Activated CD4-positive, CD25-positive, alpha-beta regulatory T cell (primary cell): ENCODE data around the gene MCF2L2.
"Not testable (repeated sequence)": the region's sequence is repeated elsewhere in the genome, so short reads cannot be mapped to it uniquely, and the experiment has no call there.

Experiments
- DNase-seq, 4 experiments: peaks; one replicate each; lab custom pipeline; 2025; lab: John Stamatoyannopoulos, UW

The MCF2L2 gene

GRCh38 chr3:183233966-183234365 is 194.5 kb downstream of the MCF2L2 start:
- DNase-seq: no peak

GRCh38 chr3:183230826-183231225 is 197.6 kb downstream of the MCF2L2 start:
- no peak for DNase-seq

GRCh38 chr3:183230251-183230650 is 198.2 kb downstream of the MCF2L2 start:
- DNase-seq: not testable (repeated sequence)

GRCh38 chr3:183229178-183229577 is 199.2 kb downstream of the MCF2L2 start:
- DNase-seq: no peak

GRCh38 chr3:183227586-183227985 is 200.8 kb downstream of the MCF2L2 start:
- no peak for DNase-seq

- no peak for DNase-seq
Measured at GRCh38 chr3:183226333-183226890, 202.0 kb downstream of the MCF2L2 start.

GRCh38 chr3:183224180-183224970 is 204.0 kb downstream of the MCF2L2 start:
- DNase-seq: no peak

- DNase-seq: no peak
Measured at GRCh38 chr3:183222631-183223235, 205.7 kb downstream of the MCF2L2 start.

- no peak for DNase-seq
Measured at GRCh38 chr3:183220828-183221227, 207.6 kb downstream of the MCF2L2 start.

GRCh38 chr3:183218826-183219225 is 209.6 kb downstream of the MCF2L2 start:
- DNase-seq: no peak

- no peak for DNase-seq
Measured at GRCh38 chr3:183217548-183218332, 210.7 kb downstream of the MCF2L2 start.

GRCh38 chr3:183215591-183216202 is 212.7 kb downstream of the MCF2L2 start:
- no peak for DNase-seq

GRCh38 chr3:183214277-183214612 is 214.2 kb downstream of the MCF2L2 start:
- no peak for DNase-seq

- no peak for DNase-seq
Measured at GRCh38 chr3:183213415-183214276, 214.8 kb downstream of the MCF2L2 start.

- DNase-seq: no peak
Measured at GRCh38 chr3:183212565-183212964, 215.9 kb downstream of the MCF2L2 start.

GRCh38 chr3:183212096-183212495 is 216.3 kb downstream of the MCF2L2 start:
- no peak for DNase-seq

GRCh38 chr3:183211352-183211751 is 217.1 kb downstream of the MCF2L2 start:
- DNase-seq: no peak

GRCh38 chr3:183210862-183211341 is 217.5 kb downstream of the MCF2L2 start:
- DNase-seq: peak in 1 of 4 experiments; percentile 2

- DNase-seq: no peak
Measured at GRCh38 chr3:183210341-183210740, 218.1 kb downstream of the MCF2L2 start.

GRCh38 chr3:183208800-183209199 is 219.6 kb downstream of the MCF2L2 start:
- no peak for DNase-seq

GRCh38 chr3:183208260-183208659 is 220.2 kb downstream of the MCF2L2 start:
- no peak for DNase-seq
